KOPT-K1 (cell line): ENCODE results near the gene MAP3K5.

Source experiments
- H3K27ac ChIP-seq: fragments of 200-600 bp; sonication (generic); 2 replicates; pipeline ENCODE4 v1.5.1; 2016; ENCODE audit warnings: antibody characterized with exemption, mild to moderate bottlenecking, low read depth, low read length; ENCODE audit not compliant: poor library complexity, severe bottlenecking
- H3K36me3 ChIP-seq: fragments of 200-600 bp; sonication (generic); 2 replicates; pipeline ENCODE4 v1.5.1; 2017; ENCODE audit warnings: antibody characterized with exemption, mild to moderate bottlenecking, low read length, moderate library complexity; ENCODE audit not compliant: insufficient read depth
- H3K9me3 ChIP-seq: fragments of 200-600 bp; sonication (generic); 2 replicates; pipeline ENCODE4 v1.5.1; 2017; ENCODE audit warnings: antibody characterized with exemption, low read length, mild to moderate bottlenecking; ENCODE audit not compliant: insufficient read depth, poor library complexity, severe bottlenecking

Gene MAP3K5

GRCh38 chr6:136683209-136683941, 108.9 kb downstream of the MAP3K5 start:
- Histone ChIP-seq H3K36me3 (no peaks in the 10 kb centered on the region), H3K9me3 (peaks cover 7% of the 10 kb centered on the region), H3K27ac (no peak overlapping the region)

- Histone ChIP-seq H3K9me3 (peaks cover 7% of the 10 kb centered on the region), H3K27ac (no peak overlapping the region), H3K36me3 (no peaks in the 10 kb centered on the region)
Measured at GRCh38 chr6:136682292-136682691, 110.0 kb downstream of the MAP3K5 start.

- no peaks in the 10 kb centered on the region for H3K36me3 ChIP-seq
- no peak overlapping the region for H3K27ac ChIP-seq
Measured at GRCh38 chr6:136677822-136678221, 114.5 kb downstream of the MAP3K5 start.

GRCh38 chr6:136677344-136677743, 114.9 kb downstream of the MAP3K5 start:
- H3K36me3 ChIP-seq = no peaks in the 10 kb centered on the region
- no peak overlapping the region for H3K27ac ChIP-seq
- peaks cover 6% of the 10 kb centered on the region for H3K9me3 ChIP-seq

More at GRCh38 chr6:136677822-136678221, 114.5 kb downstream of the MAP3K5 start:
- peaks cover 7% of the 10 kb centered on the region for H3K9me3 ChIP-seq

GRCh38 chr6:136676075-136676474, 116.2 kb downstream of the MAP3K5 start:
- H3K27ac ChIP-seq = no peak overlapping the region
- H3K9me3 ChIP-seq = no peaks in the 10 kb centered on the region
- no peaks in the 10 kb centered on the region for H3K36me3 ChIP-seq

- H3K36me3 ChIP-seq = no peaks in the 10 kb centered on the region
- H3K9me3 ChIP-seq = no peaks in the 10 kb centered on the region
- H3K27ac ChIP-seq = no peak overlapping the region
Measured at GRCh38 chr6:136673571-136673970, 118.7 kb downstream of the MAP3K5 start.

GRCh38 chr6:136672144-136672543, 120.1 kb downstream of the MAP3K5 start:
- no peaks in the 10 kb centered on the region for H3K9me3 ChIP-seq
- H3K27ac ChIP-seq = no peak overlapping the region
- H3K36me3 ChIP-seq = no peaks in the 10 kb centered on the region

GRCh38 chr6:136669299-136669699, 123.0 kb downstream of the MAP3K5 start:
- H3K9me3 ChIP-seq = no peaks in the 10 kb centered on the region
- no peaks in the 10 kb centered on the region for H3K36me3 ChIP-seq
- no peak overlapping the region for H3K27ac ChIP-seq

GRCh38 chr6:136668571-136668970, 123.7 kb downstream of the MAP3K5 start:
- Histone ChIP-seq H3K36me3 (no peaks in the 10 kb centered on the region), H3K27ac (no peak overlapping the region)

GRCh38 chr6:136666041-136666440, 126.2 kb downstream of the MAP3K5 start:
- Histone ChIP-seq H3K27ac (no peak overlapping the region), H3K9me3 (no peaks in the 10 kb centered on the region), H3K36me3 (no peaks in the 10 kb centered on the region)

More at GRCh38 chr6:136668571-136668970, 123.7 kb downstream of the MAP3K5 start:
- H3K9me3 ChIP-seq = no peaks in the 10 kb centered on the region

- no peak overlapping the region for H3K27ac ChIP-seq
- H3K36me3 ChIP-seq = no peaks in the 10 kb centered on the region
- no peaks in the 10 kb centered on the region for H3K9me3 ChIP-seq
Measured at GRCh38 chr6:136662347-136663237, 129.7 kb downstream of the MAP3K5 start.

- Histone ChIP-seq H3K9me3 (no peaks in the 10 kb centered on the region), H3K36me3 (no peaks in the 10 kb centered on the region), H3K27ac (no peak overlapping the region)
Measured at GRCh38 chr6:136660727-136661126, 131.6 kb downstream of the MAP3K5 start.

GRCh38 chr6:136659991-136660499, 132.2 kb downstream of the MAP3K5 start:
- no peaks in the 10 kb centered on the region for H3K9me3 ChIP-seq

GRCh38 chr6:136658711-136659110, 133.6 kb downstream of the MAP3K5 start:
- Histone ChIP-seq H3K27ac (no peak overlapping the region), H3K36me3 (no peaks in the 10 kb centered on the region)

More at GRCh38 chr6:136659991-136660499, 132.2 kb downstream of the MAP3K5 start:
- Histone ChIP-seq H3K27ac (no peak overlapping the region), H3K36me3 (no peaks in the 10 kb centered on the region)

GRCh38 chr6:136657666-136658065, 134.6 kb downstream of the MAP3K5 start:
- no peaks in the 10 kb centered on the region for H3K36me3 ChIP-seq
- no peaks in the 10 kb centered on the region for H3K9me3 ChIP-seq
- no peak overlapping the region for H3K27ac ChIP-seq

More at GRCh38 chr6:136658711-136659110, 133.6 kb downstream of the MAP3K5 start:
- H3K9me3 ChIP-seq = no peaks in the 10 kb centered on the region
